ENCODE results near the gene DYNC1I1.

The DYNC1I1 gene

DNA sequence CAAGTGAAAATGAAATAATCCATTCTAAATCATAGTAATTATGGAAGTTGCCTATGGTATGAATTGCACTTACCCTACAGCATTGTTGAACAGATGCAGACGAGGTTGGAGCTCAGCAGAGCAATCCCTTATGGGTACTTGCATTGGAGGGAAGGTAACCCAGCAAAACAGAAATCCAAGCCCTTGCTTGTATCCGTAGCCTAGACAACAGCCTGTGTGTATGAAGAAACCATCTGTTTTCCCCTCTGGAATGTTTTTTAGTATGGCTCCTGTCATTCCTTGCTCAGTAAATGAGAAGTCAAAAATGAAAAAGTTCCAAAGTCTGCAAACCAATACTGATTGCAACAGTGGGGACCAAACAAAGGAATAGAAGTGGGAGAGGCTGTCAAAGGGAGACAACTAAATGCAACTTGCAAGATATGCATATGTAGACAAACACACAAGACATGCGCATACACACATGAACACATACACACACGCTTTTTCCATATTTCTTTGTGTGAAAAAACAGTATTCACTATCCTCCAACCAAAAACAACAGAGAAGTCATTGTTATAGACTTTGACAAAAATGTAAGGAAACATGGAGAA lies 260.8 kb downstream of the DYNC1I1 start:
- no peak for DNase-seq

DNA sequence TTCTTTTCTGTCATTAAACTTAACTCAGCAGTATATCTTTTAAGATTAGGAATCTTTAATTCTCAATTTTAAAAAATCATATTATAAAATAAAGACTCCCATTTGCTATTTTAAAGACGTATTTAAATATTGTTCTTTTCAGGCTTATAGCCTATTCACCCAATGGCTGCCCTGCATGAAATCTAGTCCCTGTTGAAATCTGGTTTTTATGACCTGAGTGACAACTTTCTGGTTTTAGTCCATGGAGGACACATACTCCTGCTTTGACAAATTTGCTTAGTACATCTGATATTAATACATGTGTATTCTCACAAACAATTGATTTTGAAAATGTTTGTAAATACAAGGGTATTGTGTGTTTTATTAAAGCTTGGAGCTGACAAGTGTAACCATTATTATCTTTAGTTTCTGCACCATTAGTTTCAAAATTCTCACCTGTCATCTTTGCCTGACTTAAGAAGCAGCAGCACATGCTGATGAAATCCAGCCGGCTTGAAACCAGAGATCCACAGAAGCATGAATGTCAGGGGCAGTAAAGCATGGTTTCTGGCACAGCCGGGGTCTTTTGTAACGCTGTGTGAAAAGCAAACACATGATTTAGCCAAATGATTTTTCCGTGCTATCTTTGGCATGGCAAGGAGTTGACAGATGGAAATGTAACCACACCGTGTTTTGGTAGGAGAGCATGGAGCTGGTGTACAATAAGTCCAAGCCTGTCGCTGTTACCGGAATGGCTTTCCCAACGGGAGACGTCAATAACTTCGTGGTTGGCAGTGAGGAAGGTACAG lies 262.8 kb downstream of the DYNC1I1 start:
- no peak for DNase-seq

DNA sequence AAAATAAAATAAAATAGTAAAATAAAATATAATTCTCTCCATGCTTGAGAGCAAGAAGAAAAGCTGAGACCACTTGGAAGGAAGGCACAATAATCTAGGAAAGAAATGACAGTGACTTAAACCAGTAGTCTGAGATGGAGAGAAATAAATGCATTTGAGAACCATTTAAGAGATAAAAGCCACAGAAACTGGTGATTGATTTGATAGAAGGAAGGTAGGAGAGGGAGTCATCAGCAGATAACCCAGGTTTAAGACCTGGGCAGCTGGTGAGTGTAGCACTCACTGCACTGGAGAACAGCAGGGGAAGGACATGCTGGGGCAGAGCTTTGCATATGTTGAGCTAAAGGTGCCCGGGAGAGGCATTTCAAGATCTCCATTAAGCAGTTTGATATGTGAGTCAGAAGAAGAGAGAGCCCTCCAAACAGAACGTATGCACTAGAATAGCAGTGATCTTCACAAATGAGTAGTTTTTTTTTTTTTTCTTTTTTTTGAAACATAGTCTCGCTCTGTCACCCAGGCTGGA lies 268.0 kb downstream of the DYNC1I1 start:
- DNase-seq = no peak

DNA sequence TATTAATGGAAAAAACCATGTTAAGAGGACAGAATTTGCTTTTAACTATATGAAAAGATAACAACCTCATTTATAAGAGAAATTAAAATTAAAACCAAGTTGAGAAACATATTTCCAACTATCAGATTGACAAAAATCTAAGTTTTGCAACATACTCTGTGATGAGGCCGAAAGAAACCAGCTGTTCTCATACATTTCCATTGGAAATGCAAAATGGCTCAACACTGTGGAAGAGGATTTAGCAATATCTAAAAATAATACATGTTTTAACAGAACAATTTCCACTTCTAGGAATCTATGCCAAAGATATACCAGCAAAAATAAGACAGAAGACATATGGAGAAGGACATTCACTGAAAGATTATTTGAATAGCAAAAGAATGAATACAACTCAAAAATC lies 268.8 kb downstream of the DYNC1I1 start:
- no peak for DNase-seq

DNA sequence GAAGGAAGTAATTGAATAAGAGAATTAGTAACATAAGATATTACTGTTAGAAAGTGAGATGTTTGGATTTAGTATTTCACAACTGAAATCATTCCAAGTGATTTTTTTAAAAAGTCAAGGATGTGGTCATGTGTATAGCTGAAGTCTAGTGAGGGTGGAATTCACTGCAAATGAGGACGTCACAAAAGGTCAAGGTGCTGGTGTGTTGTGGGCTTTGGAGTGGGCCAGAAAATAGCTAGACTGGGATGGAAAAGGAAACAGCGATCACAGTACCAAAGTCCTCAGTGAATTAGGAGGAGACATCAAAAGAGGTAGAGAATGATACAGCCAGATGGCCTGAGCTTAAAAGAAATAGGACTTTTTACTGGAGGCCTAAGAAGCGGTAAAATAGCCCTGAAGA lies 272.8 kb downstream of the DYNC1I1 start:
- no peak for DNase-seq

DNA sequence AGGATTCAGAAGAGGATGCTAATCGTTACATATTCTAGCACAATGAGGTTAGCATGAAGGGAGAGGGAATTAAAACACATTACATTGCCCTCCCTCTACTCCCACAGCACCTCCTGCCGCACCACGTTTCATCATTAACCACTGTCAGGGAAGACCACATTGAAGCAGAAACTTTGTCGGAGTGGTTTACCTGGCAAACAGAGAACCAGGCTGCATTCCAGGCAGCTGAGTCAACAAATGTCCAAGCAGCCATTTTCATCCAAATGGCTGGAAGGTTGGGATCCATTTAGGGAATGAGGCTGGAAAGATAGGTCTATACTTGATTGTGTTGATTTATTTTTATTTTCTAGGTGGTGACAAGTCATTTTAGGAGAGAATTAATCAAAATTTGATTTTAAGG lies 273.6 kb downstream of the DYNC1I1 start:
- no peak for DNase-seq

DNA sequence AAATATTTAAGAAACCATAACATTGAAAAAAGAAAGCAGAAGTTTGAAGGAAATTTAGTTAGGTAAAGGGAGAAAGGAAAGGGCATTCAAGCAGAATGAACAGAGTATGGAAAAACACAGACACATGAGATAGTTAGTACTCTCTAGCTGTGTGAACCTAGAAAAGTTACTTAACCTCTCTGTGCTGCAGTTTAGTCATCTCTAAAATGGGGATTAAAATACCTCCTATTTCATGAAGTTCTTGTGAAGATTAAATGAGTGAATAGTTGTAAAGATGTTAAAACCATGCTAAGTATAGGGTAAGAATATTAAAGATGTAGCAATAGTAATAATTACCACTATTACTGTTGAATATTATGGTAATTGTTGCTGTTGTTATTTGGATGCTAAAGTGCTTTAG lies 279.9 kb downstream of the DYNC1I1 start:
- DNase-seq = no peak

DNA sequence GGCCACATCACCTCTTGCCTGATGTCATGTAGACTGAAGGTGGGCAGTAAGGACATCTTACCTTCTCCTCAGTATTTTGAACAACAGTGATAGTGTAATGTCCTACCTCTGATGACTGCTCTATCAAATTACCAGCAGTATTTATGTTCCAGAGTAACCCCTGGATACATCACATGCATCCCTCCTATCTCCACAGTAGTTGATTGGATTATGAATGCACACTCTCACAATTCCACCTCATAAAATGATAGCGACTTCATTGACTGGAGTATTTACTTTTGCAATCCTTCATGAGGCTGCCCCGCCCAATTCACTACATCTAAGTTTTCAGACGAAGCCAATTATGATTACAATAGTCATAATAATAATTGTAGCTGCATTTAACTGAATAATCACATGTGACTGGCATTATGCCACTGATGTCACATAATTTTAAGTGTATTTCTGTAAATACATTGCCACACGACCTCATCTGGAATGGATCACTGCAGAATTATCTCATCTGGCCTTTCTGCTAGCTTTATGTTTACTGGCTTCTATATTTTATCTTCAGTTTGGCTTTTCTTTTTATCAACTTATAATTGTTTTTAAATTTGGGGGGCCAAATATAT lies 280.6 kb downstream of the DYNC1I1 start:
- no peak for DNase-seq

DNA sequence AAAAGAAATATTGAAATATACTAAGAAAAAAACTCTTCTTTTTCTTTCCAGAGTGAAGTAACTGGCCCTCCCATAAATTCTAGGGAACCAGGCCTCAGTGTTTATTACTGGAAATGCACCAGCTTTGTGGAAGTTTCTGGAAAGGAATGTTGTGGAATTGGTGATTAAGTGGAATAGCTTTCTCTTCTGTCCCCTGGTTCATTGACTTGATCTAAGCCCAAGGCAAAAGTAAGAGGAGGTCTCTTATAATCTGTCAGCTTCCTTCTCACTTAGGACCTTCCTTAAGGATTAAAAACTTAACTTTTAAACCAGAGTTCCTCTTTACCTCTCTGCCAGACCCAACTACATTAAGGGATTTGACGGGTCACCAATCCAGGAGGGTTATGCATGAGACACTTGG lies 283.4 kb downstream of the DYNC1I1 start:
- no peak for DNase-seq

DNA sequence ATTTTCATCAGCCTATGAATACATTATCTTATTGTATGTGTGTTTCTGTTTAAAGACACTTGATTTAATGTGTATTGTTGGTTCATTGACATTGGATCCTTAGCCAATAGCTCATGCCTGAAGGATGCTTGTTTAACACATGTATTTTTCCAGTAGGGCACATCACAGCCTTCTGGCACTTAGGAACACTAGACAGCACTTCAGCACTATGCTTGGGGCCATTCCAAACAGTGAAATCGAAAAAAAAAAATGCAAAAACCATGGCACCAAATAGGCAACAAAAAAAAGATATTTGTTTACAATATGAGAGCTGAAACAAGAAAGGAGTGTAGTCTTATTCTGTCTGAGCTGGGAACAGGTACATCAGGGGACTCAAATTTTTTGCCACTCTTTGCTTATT lies 286.7 kb downstream of the DYNC1I1 start:
- DNase-seq = no peak

DNA sequence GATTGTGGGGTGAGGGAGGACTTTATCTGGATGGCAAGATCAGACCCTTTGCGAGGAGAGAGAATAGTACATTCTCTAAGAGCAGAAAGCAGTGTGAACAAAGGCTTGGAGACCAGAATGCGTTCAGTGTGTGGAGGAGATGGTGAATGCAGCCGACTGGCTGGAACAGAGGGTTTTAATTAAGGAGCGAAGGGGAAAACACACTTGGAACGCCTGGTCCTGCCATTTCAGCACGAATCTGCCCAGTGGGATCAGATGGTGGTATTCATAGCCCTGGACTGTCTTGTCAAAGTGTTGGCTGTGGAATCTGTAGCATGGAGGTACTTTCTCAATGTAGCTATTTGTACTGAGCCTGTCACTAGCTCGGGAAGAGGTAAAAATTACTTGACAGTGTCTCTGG lies 288.7 kb downstream of the DYNC1I1 start:
- DNase-seq = no peak

DNA sequence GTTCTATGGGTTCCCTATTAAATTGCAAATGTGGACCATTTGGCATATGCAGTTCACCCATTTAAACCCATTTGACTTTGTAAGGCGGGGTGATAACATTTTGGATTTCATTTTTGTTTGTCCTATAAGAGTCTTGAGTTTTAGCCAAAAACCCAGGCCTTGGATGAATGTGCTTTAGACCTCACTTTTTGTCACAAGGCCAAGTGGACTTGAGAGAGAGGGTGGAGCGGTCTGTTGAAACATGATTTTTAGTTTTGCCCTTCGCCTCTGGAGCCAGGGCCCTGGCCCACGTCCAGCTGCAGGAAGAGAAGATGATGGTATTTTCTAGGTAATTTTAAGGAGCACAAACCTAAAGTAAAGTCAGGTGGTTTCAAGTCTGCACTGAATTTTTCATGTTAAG lies 289.5 kb downstream of the DYNC1I1 start:
- DNase-seq = no peak

DNA sequence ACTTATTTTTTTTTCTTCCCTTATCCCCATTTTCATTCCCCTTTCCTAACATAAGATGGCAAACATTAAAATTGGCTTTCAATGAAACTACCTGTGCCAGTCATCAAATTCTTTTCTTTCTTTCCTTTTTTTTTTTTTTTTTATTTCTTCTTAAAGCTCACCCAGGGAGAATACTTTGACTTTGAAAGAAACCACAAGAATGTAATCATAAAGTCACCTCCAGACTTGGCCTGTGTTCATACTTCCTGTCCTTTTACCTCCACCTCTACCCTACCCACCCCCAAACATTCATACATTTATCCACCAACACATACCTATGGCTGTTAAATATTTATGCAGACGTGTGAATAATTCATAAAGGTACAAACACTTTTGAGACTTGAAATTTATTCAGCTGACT lies 295.0 kb downstream of the DYNC1I1 start:
- DNase-seq = no peak

DNA sequence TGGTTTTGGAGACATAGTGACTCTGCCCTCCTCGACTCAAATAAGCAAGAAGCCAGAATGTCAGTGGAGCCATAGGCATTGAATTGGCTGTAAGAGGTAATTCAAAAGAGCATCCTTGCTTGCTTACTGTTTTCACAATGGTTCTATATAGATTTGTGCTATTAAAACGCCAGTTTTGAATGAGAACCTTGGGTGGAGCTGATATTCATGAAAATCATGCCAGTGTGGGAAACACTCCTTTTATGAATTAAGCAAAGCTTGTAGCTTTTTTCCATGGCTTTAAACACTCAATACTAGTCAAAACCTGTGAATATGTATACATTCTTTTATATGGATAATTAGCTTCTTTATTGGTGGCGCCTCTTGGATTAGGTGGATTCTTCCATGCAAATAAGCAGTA lies 297.0 kb downstream of the DYNC1I1 start:
- DNase-seq = no peak

DNA sequence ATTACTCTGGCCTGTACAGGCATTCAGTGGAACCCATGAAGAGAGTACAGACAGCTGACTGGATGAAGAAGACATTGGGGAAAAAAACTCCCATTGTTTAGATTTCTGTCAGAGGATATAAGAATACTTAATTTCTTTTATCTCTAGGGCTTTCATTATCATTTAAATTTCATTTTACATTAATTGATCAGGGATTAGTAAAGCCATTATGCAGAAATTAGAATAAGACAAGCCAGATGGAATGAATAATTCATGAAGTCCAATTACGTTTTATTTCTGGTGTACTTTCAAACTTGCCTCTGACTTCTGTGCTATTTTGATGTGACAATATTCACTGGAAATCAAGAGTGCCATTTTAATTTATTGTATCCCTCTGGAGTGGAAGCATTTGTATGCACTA lies 302.5 kb downstream of the DYNC1I1 start:
- DNase-seq = no peak

DNA sequence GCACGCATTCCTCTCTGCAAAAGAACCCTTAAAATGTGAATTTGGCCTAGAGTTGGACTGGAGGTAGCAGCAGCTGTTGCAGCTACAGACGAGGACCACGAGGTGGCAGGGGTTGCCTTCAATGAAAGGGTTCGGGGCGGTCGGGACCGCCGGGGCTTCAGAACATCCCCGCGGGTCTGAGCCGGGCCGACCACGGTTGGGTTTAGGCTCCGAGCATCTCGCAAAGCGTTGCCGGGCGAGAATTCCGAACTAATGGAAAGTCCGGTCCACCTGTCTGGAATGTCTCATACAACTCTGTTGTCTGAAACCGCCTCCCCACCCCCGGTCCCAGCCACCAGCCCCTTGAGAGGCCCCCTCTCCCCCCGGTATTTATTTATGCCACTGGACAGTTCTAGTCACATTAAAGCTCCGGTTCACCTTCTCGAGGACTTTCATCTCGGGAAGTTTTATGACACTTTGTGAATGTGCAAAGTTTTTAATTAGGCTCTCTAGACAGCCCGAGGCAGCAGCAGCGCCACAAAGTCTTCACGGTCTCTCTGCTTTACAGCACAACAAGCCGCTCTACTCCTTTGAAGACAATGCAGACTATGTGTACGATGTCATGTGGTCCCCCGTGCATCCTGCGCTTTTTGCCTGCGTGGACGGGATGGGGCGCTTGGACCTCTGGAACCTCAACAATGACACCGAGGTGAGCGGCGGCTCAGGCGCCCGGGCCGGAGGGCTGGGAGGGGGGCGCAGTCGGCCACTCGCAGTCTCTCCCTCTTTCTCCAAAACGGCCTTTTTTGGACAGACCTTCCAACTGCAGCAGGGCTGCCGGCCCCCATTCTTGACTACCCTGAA lies 303.4 kb downstream of the DYNC1I1 start:
- DNase-seq = no peak

DNA sequence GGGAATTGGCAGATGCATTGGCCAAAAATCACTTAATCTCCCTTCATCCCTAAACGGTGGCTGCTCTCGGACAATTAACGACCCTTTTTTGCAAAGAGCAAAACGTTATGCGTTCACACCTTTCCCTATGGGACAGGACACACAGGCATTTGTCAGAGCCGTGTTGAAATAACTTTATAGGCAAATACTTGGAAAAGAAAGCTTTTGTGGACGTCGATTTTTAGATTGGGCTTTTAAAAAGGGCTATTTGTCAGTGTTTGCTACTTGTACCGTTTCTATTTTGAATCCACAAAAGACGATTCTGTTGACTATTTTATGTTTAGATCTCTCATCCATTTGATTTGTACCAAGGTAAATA lies 304.0 kb downstream of the DYNC1I1 start:
- no peak for DNase-seq

DNA sequence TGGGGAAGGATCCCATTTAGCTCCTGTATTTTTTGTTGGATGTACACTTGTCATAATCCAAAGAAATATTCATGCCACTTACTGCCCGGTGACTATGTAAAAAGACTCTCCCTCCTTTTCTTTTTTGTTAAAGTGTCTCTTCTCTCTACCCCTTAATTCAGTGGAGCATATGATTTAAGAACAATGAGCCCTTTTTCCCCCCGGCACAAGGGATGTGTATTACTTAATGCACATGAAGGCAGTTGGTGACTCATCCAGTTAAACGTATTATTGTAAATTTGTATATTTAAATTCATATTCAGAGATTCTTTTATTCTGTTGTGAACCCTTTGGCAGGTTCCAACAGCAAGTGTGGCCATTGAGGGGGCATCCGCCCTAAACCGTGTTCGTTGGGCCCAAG lies 307.7 kb downstream of the DYNC1I1 start:
- no peak for DNase-seq

DNA sequence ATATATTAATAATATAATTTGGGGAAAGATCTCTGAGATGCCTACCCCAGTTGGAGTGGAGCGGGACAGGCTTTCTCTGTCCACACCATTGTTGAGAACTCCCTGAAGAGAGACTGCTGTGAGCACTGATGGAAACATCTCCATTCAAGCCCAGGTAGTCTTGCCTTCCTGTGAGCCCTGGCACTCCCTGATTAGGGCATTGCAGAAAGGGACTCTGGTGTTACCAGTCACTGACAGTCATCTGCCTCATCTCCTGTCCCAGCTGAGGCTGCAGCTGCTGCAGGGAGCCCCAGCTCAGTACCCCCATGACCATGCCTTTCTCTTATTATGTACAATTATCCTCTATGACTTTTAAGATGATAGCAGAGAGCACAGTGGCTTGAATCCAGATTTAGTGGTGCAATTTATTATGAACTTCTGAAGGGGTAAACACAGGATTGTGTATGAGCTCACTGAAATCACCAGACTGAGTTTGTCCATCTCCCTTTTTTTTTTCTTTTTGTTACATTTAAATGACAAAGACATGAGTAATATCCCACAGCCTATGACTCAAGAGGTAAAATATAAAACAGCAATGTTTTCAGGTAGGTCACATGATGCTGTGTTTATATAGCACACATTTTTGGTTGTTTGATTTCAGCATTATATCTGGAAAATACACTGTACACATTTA lies 312.7 kb downstream of the DYNC1I1 start:
- no peak for DNase-seq

DNA sequence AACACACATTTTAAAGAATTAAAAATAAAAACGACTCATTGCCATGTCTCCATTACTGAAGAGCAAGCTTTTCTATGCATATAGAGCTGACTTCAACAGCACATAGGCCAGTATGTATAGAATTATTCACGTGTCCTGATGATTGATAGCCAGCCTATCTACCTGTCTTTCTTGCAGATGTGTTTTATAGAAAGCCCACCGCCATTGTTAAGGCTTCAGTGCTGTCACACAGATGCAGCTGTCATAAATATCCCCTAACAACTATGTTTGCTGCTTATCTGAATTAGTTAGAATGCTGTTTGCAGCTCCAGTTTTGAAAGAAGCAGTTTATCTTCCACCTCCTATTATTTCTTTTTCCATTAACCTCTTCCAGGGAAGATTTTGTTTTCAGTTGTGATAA lies 313.6 kb downstream of the DYNC1I1 start:
- DNase-seq = no peak

DNA sequence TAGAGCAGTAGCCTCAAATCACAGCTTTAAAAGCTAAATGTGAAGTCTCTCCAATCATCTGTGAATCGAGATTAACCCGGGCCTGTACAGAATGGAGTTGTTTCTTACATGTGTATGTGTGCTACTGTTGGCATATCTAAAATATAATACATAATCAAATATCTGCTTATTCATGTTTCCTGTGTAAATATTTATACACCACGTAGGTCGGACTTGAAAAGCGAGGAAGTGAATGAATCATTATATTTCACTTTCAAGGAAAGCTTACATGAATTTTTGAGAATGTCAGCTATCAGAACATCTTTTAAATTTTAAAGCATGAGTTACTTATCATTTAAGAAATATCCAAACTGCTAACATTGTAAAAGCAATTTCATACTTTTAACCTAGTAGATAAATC lies 316.2 kb downstream of the DYNC1I1 start:
- DNase-seq = no peak

DNA sequence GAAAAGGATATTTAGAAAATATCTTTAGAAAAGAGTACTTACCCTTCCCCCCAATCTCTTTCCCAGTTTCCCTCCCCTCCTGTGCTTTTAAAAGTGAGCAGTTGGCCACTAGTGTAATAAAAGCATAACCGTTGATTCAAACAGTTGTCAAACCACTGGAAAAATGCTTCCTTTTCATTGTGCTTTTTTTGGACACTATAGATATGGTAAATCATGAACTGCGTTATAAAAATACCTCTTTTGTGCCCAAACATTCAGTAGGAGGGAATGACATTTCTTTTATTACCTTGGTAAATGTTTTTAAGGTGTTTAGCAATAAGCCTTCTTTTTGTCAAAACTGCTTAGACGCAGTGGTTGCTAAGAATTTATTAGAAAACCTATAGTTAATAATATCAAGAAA lies 317.2 kb downstream of the DYNC1I1 start:
- DNase-seq = no peak

DNA sequence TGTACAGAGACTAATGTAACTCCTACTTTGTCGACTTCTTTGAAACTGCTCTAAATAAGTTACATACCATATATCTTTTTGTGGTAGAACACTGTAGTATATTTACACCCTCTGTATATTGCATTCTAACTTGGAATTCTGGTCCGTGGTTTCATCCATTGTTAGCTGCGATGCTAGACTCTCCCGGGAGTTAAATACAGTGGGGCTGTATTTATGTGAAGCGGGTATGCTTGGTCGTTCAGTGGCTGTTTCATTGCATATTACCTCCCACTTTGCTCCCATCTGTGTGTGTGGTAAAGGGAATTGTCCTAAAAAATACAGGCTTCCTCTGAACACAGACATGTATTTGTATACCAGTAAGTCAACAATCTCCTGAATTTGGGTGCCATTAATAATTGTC lies 318.4 kb downstream of the DYNC1I1 start:
- DNase-seq = no peak
